ENCODE data around the gene ACOD1. TPM values are rescaled to one million over a fixed set of nuclear protein-coding genes. Genes with fewer than 3 reads are reported as not detected.

Gene ACOD1
- polyA plus RNA-seq, 1 of the 3 experiments (the other 2 are of a cell fraction) = not detected

DNA sequence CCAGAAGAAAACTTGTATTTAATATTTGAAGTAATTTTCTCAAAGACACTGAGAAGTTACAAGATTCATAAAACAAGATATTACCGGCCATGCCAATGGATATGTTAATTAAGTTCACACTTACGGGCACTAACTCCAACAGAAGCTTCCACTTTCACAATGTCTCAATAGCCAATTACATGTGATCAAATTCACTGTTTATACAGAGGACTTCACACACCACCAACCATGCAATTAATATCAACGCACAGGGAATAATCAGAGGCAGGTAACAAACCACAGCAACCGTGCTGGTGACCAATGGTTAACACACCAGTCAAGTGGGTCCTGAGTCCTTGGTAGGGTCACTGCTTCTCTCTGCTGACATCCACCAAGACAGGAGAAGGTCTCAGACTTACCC, 5.9 kb upstream of the ACOD1 start:
- no peak for TF ChIP-seq RAD21 (IDR thresholded peaks at IDR 0.05; ENCODE audit: low read length)
- TF ChIP-seq, protein P1, sequence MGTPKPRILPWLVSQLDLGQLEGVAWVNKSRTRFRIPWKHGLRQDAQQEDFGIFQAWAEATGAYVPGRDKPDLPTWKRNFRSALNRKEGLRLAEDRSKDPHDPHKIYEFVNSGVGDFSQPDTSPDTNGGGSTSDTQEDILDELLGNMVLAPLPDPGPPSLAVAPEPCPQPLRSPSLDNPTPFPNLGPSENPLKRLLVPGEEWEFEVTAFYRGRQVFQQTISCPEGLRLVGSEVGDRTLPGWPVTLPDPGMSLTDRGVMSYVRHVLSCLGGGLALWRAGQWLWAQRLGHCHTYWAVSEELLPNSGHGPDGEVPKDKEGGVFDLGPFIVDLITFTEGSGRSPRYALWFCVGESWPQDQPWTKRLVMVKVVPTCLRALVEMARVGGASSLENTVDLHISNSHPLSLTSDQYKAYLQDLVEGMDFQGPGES (IDR thresholded peaks at IDR 0.05; ENCODE audit: low read depth, low read length) = no peak
- TF ChIP-seq MXI1 (IDR thresholded peaks at IDR 0.05; ENCODE audit: low read depth, low read length) = no peak
- no peak for TF ChIP-seq TEAD4 (IDR thresholded peaks at IDR 0.05; ENCODE audit: borderline replicate concordance, insufficient read depth)
- no peak for TF ChIP-seq GABPA (IDR thresholded peaks at IDR 0.05; ENCODE audit: low read depth)
- TF ChIP-seq, protein P2, sequence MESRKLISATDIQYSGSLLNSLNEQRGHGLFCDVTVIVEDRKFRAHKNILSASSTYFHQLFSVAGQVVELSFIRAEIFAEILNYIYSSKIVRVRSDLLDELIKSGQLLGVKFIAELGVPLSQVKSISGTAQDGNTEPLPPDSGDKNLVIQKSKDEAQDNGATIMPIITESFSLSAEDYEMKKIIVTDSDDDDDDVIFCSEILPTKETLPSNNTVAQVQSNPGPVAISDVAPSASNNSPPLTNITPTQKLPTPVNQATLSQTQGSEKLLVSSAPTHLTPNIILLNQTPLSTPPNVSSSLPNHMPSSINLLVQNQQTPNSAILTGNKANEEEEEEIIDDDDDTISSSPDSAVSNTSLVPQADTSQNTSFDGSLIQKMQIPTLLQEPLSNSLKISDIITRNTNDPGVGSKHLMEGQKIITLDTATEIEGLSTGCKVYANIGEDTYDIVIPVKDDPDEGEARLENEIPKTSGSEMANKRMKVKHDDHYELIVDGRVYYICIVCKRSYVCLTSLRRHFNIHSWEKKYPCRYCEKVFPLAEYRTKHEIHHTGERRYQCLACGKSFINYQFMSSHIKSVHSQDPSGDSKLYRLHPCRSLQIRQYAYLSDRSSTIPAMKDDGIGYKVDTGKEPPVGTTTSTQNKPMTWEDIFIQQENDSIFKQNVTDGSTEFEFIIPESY (IDR thresholded peaks at IDR 0.05; ENCODE audit: borderline replicate concordance, low read depth) = no peak
- no peak for TF ChIP-seq SIN3A (IDR thresholded peaks at IDR 0.05; ENCODE audit: borderline replicate concordance, low read depth, low read length)
- TF ChIP-seq, protein P3, sequence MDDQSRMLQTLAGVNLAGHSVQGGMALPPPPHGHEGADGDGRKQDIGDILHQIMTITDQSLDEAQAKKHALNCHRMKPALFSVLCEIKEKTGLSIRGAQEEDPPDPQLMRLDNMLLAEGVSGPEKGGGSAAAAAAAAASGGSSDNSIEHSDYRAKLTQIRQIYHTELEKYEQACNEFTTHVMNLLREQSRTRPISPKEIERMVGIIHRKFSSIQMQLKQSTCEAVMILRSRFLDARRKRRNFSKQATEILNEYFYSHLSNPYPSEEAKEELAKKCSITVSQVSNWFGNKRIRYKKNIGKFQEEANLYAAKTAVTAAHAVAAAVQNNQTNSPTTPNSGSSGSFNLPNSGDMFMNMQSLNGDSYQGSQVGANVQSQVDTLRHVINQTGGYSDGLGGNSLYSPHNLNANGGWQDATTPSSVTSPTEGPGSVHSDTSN (IDR thresholded peaks at IDR 0.05) = no peak
- TF ChIP-seq, protein P4, sequence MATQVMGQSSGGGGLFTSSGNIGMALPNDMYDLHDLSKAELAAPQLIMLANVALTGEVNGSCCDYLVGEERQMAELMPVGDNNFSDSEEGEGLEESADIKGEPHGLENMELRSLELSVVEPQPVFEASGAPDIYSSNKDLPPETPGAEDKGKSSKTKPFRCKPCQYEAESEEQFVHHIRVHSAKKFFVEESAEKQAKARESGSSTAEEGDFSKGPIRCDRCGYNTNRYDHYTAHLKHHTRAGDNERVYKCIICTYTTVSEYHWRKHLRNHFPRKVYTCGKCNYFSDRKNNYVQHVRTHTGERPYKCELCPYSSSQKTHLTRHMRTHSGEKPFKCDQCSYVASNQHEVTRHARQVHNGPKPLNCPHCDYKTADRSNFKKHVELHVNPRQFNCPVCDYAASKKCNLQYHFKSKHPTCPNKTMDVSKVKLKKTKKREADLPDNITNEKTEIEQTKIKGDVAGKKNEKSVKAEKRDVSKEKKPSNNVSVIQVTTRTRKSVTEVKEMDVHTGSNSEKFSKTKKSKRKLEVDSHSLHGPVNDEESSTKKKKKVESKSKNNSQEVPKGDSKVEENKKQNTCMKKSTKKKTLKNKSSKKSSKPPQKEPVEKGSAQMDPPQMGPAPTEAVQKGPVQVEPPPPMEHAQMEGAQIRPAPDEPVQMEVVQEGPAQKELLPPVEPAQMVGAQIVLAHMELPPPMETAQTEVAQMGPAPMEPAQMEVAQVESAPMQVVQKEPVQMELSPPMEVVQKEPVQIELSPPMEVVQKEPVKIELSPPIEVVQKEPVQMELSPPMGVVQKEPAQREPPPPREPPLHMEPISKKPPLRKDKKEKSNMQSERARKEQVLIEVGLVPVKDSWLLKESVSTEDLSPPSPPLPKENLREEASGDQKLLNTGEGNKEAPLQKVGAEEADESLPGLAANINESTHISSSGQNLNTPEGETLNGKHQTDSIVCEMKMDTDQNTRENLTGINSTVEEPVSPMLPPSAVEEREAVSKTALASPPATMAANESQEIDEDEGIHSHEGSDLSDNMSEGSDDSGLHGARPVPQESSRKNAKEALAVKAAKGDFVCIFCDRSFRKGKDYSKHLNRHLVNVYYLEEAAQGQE (IDR thresholded peaks at IDR 0.05; ENCODE audit: low read depth, low read length) = no peak
- TF ChIP-seq TAF1 (IDR thresholded peaks at IDR 0.05; ENCODE audit: borderline replicate concordance, low read depth, low read length) = no peak
- no peak for TF ChIP-seq YY1 (IDR thresholded peaks at IDR 0.05; ENCODE audit: low read depth)
- TF ChIP-seq FOSL2 (IDR thresholded peaks at IDR 0.05; ENCODE audit: borderline replicate concordance, low read depth) = no peak
- TF ChIP-seq, protein P5, sequence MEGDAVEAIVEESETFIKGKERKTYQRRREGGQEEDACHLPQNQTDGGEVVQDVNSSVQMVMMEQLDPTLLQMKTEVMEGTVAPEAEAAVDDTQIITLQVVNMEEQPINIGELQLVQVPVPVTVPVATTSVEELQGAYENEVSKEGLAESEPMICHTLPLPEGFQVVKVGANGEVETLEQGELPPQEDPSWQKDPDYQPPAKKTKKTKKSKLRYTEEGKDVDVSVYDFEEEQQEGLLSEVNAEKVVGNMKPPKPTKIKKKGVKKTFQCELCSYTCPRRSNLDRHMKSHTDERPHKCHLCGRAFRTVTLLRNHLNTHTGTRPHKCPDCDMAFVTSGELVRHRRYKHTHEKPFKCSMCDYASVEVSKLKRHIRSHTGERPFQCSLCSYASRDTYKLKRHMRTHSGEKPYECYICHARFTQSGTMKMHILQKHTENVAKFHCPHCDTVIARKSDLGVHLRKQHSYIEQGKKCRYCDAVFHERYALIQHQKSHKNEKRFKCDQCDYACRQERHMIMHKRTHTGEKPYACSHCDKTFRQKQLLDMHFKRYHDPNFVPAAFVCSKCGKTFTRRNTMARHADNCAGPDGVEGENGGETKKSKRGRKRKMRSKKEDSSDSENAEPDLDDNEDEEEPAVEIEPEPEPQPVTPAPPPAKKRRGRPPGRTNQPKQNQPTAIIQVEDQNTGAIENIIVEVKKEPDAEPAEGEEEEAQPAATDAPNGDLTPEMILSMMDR (IDR thresholded peaks at IDR 0.05) = no peak

More for the DNA sequence above, 5.9 kb upstream of the ACOD1 start:
- no peaks in the 10 kb centered on the region for H3K9me2 ChIP-seq
- ChIA-PET CTCF (interaction anchor here (1.1 to 1.8 kb wide), 2 partner anchors 38 kb away, joined by 4 to 5 read pairs; no protein-coding TSS in a partner anchor), POLR2A (no interaction called here)
- no peaks in the 10 kb centered on the region for H3K79me2 ChIP-seq (ENCODE audit: insufficient read depth)
- H3K4me1 ChIP-seq (ENCODE audit: control insufficient read depth in 1 of 2, insufficient read depth in 2 of 2, low read depth in 1 of 2, low read length in 1 of 2) = no peaks in the 10 kb centered on the region; a peak in 1 of 4 replicates
- H3K27me3 ChIP-seq (ENCODE audit: insufficient read depth) = no peaks in the 10 kb centered on the region
- H3K36me3 ChIP-seq (replicated peaks in 1 of 2; ENCODE audit: control insufficient read depth in 1 of 2, insufficient read depth in 2 of 2, low read length in 1 of 2) = no peaks in the 10 kb centered on the region
- H2AFZ ChIP-seq (ENCODE audit: low read depth) = no peak overlapping the region
- H3K9ac ChIP-seq = no peak overlapping the region
- DNase-seq = no peak
- no peak overlapping the region for H3K27ac ChIP-seq (ENCODE audit: low read depth in 2 of 2, low read length in 1 of 2)
- no peak overlapping the region for H3K4me2 ChIP-seq
- H3F3A ChIP-seq (replicated peaks; ENCODE audit: insufficient read depth) = peaks cover 3% of the 10 kb centered on the region
- H4K20me1 ChIP-seq (ENCODE audit: insufficient read depth) = no peaks in the 10 kb centered on the region
- no peak overlapping the region for H3K4me3 ChIP-seq (ENCODE audit: low read depth in 2 of 2, low read length in 1 of 2)
- H3K9me3 ChIP-seq = no peaks in the 10 kb centered on the region
- WGBS (ENCODE audit: low lambda C conversion rate) = 88% methylated on average over 4 of the region's 4 CpGs
